Keratinocyte (primary cell): ENCODE measurements around the gene MRPL10. TPM values are rescaled to one million over a fixed set of nuclear protein-coding genes. Genes with fewer than 3 reads are reported as not detected.

Source experiments
- DNase-seq: peaks from one replicate; pipeline ENCODE4 v3.0.0-alpha.2; 2011; ENCODE audit warnings: low read depth, missing footprints, low spot score
- FAIRE-seq: peaks from 2 replicates; lab custom pipeline; 2011; peaks lifted over from hg19 to GRCh38; lab: Jason Lieb, UNC
- H2AFZ ChIP-seq: 2 replicates; pipeline ENCODE4 v1.6.0; 2012; ENCODE audit warnings: low read length, control low read depth, inconsistent platforms; ENCODE audit not compliant: control insufficient read depth
- H3K27ac ChIP-seq: 2 replicates; pipeline ENCODE4 v1.5.1; 2011; ENCODE audit warnings: low read length; ENCODE audit not compliant: control insufficient read depth, insufficient read depth
- H3K27me3 ChIP-seq: 3 replicates; pipeline ENCODE4 v1.6.0; 2011; ENCODE audit warnings: low read length; ENCODE audit not compliant: control insufficient read depth, insufficient read depth; ENCODE audit errors: extremely low read depth
- H3K36me3 ChIP-seq, 2 experiments: 2 replicates in 1 of 2; 3 replicates in 1 of 2; pipeline ENCODE4 v1.5.1; 2011; ENCODE audit warnings: low read length in 2 of 2, mild to moderate bottlenecking in 1 of 2; ENCODE audit not compliant: control insufficient read depth in 2 of 2, insufficient read depth in 2 of 2; ENCODE audit errors: extremely low read depth in 1 of 2
- H3K4me1 ChIP-seq: 3 replicates; pipeline ENCODE4 v1.5.1; 2011; ENCODE audit warnings: low read length; ENCODE audit not compliant: control insufficient read depth, insufficient read depth; ENCODE audit errors: extremely low read depth
- H3K4me2 ChIP-seq: 3 replicates; pipeline ENCODE4 v1.6.0; 2011; ENCODE audit warnings: low read depth, low read length; ENCODE audit not compliant: control insufficient read depth, insufficient read depth; ENCODE audit errors: extremely low read depth
- H3K4me3 ChIP-seq, 3 experiments: fragments of 200-600 bp in 1 of 3; sonication (generic) in 1 of 3; 2 replicates in 2 of 3; 3 replicates in 1 of 3; pipeline ENCODE4 v1.5.1; 2011 to 2016; ENCODE audit warnings: low read length in 3 of 3, mild to moderate bottlenecking in 3 of 3, control low read depth in 2 of 3, inconsistent platforms in 1 of 3, low read depth in 1 of 3, mixed read lengths in 1 of 3, mixed run types in 1 of 3, moderate library complexity in 1 of 3; ENCODE audit not compliant: control insufficient read depth in 2 of 3, insufficient read depth in 2 of 3; ENCODE audit errors: extremely low read depth in 1 of 3
- H3K79me2 ChIP-seq: 2 replicates; pipeline ENCODE4 v1.6.0; 2012; ENCODE audit warnings: low read length; ENCODE audit not compliant: control insufficient read depth, insufficient read depth
- H3K9ac ChIP-seq: 3 replicates; pipeline ENCODE4 v1.6.0; 2011; ENCODE audit warnings: low read length; ENCODE audit not compliant: control insufficient read depth, insufficient read depth; ENCODE audit errors: extremely low read depth
- H3K9me1 ChIP-seq: 3 replicates; pipeline ENCODE4 v1.6.0; 2011; ENCODE audit warnings: low read length; ENCODE audit not compliant: control insufficient read depth, insufficient read depth; ENCODE audit errors: extremely low read depth
- H3K9me3 ChIP-seq: 2 replicates; pipeline ENCODE4 v1.5.1; 2012; ENCODE audit warnings: low read depth, low read length; ENCODE audit not compliant: control insufficient read depth
- H4K20me1 ChIP-seq: 3 replicates; pipeline ENCODE4 v1.6.0; 2011; ENCODE audit warnings: low read length; ENCODE audit not compliant: control insufficient read depth, insufficient read depth; ENCODE audit errors: extremely low read depth
- CTCF ChIP-seq, 3 experiments: IDR thresholded peaks in 1 of 3; conservative IDR thresholded peaks in 1 of 3; optimal IDR thresholded peaks in 1 of 3; 2 replicates in 2 of 3; 3 replicates in 1 of 3; pipeline versions ENCODE3 to v1.5.1; 2011; ENCODE audit warnings: low read length in 3 of 3, mild to moderate bottlenecking in 3 of 3, moderate library complexity in 2 of 3, control low read depth in 1 of 3, inconsistent platforms in 1 of 3; ENCODE audit not compliant: insufficient read depth in 2 of 3; ENCODE audit errors: extremely low read depth in 1 of 3
- EZH2 ChIP-seq: IDR thresholded peaks from one replicate; pipeline ENCODE4 v1.6.1; 2012; ENCODE audit warnings: inconsistent platforms, mild to moderate bottlenecking, low read length, moderate library complexity
- dilution Hi-C: fragments of 300-500 bp; cut with MboI; formaldehyde crosslinking; loops from one replicate; pipeline ENCODE4 v1.7.0; 2020; ENCODE audit warnings: low sequenced_read_pairs; ENCODE audit not compliant: extremely low pct_ligation_motif_present
- polyA plus RNA-seq, 5 experiments: library from polyadenylated mRNA; depleted of rRNA in 3 of 5; stranded (reverse) in 3 of 5; stranded (forward) in 1 of 5; unstranded in 1 of 5; fragments of >200 nt; gene quantifications; 1 replicate in 1 of 5; 2 replicates in 3 of 5; 3 replicates in 1 of 5; pipeline versions ENCODE4 v1.2.1 to v1.2.3, GENCODE V29; 2011 to 2012; ENCODE audit warnings: missing spikeins in 2 of 5, low read depth in 1 of 5, low replicate concordance in 1 of 5

The MRPL10 gene
- polyA plus RNA-seq, 1 donor (not counting 4 experiments of a cell fraction or from before 2014, with no cell fraction given), result 42.4 TPM

- Histone ChIP-seq H3K79me2 (no peaks in the 10 kb centered on the region), H3K4me2 (no peak overlapping the region), H3K27me3 (no peaks in the 10 kb centered on the region), H3K9me3 (no peaks in the 10 kb centered on the region), H2AFZ (no peak overlapping the region), H4K20me1 (no peaks in the 10 kb centered on the region), H3K27ac (no peak overlapping the region), H3K9ac (no peak overlapping the region), H3K4me3 (no peak overlapping the region), H3K36me3 (peaks cover 0 to 4% of the 10 kb centered on the region in 2 experiments), H3K9me1 (no peaks in the 10 kb centered on the region), H3K4me1 (peaks cover 2% of the 10 kb centered on the region)
- FAIRE-seq (no peak), DNase-seq (no peak)
- dilution Hi-C loops, result no loop called here
- no peak for TF ChIP-seq EZH2
- TF ChIP-seq CTCF (optimal IDR thresholded peaks at IDR 0.05 in 1 of 3, IDR thresholded peaks at IDR 0.05 in 1 of 3, conservative IDR thresholded peaks at IDR 0.05 in 1 of 3; ENCODE audit: extremely low read depth in 1 of 3, insufficient read depth in 2 of 3, low read length in 3 of 3), result no peak
Measured at GRCh38 chr17:47804461-47804860, 26.9 kb downstream of the MRPL10 start.

- no peak for DNase-seq
- dilution Hi-C loops, result no loop called here
- Histone ChIP-seq H3K4me1 (no peaks in the 10 kb centered on the region), H3K9me3 (no peaks in the 10 kb centered on the region), H3K27ac (no peak overlapping the region), H3K9ac (no peak overlapping the region), H3K9me1 (no peaks in the 10 kb centered on the region), H3K4me2 (no peak overlapping the region), H3K27me3 (no peaks in the 10 kb centered on the region), H3K79me2 (no peaks in the 10 kb centered on the region), H3K36me3 (peaks cover 0 to 4% of the 10 kb centered on the region in 2 experiments), H4K20me1 (no peaks in the 10 kb centered on the region), H2AFZ (no peak overlapping the region), H3K4me3 (no peak overlapping the region)
- no peak for FAIRE-seq
- TF ChIP-seq EZH2 (no peak), CTCF (optimal IDR thresholded peaks at IDR 0.05 in 1 of 3, IDR thresholded peaks at IDR 0.05 in 1 of 3, conservative IDR thresholded peaks at IDR 0.05 in 1 of 3; ENCODE audit: extremely low read depth in 1 of 3, insufficient read depth in 2 of 3, low read length in 3 of 3) (no peak)
Measured at GRCh38 chr17:47803751-47804150, 27.6 kb downstream of the MRPL10 start.
